GM12873 (cell line): Measurements from ENCODE around the gene PTTG1IP.

Experiments
- CTCF ChIP-seq: IDR thresholded peaks from 2 replicates; pipeline ENCODE4 v1.5.1; 2012; ENCODE audit warnings: low read depth, mild to moderate bottlenecking, moderate library complexity, low read length, control low read depth; ENCODE audit not compliant: insufficient read depth; ENCODE audit errors: missing control alignments

PTTG1IP gene

GRCh38 chr21:44911068-44911383, 37.5 kb upstream of the PTTG1IP start:
- no peak for TF ChIP-seq CTCF

GRCh38 chr21:44910229-44911067, 37.0 kb upstream of the PTTG1IP start:
- TF ChIP-seq CTCF: no peak

GRCh38 chr21:44909719-44910118, 36.2 kb upstream of the PTTG1IP start:
- no peak for TF ChIP-seq CTCF

- TF ChIP-seq CTCF: no peak
Measured at GRCh38 chr21:44908908-44909307, 35.4 kb upstream of the PTTG1IP start.

GRCh38 chr21:44907966-44908895, 34.7 kb upstream of the PTTG1IP start:
- no peak for TF ChIP-seq CTCF

- no peak for TF ChIP-seq CTCF
Measured at GRCh38 chr21:44907225-44907965, 33.9 kb upstream of the PTTG1IP start.

GRCh38 chr21:44905728-44906090, 32.2 kb upstream of the PTTG1IP start:
- no peak for TF ChIP-seq CTCF
